Measurements from ENCODE around the gene SOST.

Gene SOST

DNA sequence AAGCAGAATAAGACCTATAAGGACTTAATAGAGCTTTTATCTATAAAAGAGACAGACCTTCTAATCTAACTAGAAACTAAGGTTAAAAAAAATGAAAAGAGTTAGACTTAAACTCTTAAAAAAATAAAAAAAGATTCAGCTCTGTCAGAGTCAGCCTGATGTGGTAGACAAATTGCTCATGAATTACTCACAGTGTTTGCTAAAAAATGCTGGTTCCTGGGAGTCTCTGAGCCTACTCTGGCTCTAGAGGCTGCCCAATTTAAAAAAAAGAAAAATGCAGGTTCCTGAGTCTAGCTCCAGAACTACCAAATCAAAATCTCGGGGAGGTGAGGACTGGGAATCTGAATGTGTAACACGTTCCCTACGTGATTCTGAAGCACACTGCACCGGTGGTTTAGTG, 18.1 kb downstream of the SOST start:
- no peak for DNase-seq

DNA sequence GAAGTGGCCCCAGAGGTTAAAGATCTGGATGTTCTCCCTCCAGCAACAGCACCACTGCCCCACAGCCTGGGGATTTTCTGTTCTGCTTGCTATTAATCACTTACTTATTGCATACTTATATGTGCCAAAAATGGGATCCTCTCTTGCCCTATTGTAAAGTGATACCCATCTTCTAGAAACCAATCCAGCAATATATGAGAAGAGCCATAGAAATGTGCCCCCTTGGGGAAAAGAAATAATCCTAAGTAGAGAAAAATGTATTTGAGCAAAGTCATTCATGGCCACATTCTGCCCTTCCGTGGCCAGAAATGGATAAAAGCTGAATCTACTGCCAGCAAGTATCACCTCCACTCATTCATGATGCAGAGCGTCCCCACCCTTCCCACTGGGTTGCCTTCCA, 20.9 kb downstream of the SOST start:
- DNase-seq, result no peak

DNA sequence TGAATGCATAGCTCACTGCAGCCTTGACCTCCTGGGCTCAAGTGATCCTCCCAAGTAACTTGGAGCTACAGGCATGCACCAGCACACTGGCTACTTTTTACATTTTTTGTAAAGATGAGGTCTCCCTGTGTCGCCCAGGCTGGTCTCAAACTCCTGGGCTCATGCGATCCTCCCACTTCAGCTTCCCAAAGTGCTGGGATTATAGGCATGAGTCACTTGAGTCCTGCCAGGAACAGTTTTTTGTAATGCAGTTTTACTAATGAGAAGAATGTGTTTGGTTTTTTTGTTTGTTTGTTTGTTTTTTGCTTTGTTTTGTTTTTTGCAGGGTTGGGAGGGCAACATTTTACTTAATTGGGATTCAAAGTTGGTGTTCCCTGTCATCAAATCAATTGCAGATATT, 22.2 kb downstream of the SOST start:
- no peak for DNase-seq

DNA sequence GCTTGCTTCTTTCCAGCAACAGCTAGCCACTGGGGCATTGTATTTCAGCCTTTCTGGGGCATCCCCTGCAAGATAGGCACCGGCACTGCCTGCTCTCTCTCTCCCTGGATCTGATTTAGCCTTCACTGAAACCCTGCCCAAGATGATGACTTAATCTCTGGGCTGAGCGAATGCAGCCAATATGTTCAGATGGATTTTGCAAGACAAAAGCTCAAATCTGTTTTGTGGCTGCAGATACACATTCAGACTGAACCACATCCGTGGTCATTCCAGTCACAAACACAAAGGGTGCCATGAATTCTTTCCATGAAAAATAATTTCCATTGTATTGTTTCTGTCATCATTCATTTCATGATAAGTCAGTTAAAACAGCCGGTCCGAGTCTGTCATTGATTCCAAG, 24.2 kb downstream of the SOST start:
- no peak for DNase-seq

DNA sequence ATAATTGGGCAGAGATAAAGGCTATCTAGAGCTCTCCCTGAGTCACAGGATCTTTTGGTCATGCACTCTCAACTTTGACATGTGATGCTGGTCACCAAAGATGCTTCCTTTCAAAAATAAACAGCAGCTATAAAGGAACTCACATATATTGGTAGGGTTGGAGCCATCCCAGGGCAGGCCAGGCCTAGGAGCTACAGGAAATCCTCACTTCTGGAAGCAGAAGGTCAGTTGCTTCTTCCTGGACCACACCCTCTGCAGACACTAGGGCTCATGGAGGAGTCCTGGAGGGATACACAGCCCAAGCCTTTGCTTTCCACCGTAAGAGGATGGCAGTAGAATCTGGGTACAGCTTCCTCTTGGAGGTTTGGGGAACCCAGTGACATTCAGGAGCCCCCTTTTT, 24.6 kb downstream of the SOST start:
- DNase-seq, result no peak

DNA sequence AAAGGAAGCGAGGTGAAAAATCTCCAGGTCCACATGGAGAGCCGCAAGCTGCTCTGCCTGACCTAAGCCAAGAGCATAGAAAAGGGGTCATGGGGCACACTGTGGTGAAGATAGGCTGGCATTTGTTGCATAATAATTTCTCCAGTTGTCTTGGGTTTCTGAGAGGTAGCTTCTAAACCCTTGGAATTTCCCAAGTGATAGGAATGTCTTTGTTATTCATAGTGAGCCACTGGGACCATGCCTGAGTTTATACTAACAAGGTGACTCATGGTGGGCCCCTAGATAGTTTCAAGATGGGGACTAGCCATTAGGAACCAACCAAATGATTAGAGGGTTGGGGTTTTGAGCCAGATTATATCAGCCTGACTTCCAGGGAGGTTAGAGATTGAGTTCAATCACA, 25.6 kb downstream of the SOST start:
- DNase-seq, result no peak

DNA sequence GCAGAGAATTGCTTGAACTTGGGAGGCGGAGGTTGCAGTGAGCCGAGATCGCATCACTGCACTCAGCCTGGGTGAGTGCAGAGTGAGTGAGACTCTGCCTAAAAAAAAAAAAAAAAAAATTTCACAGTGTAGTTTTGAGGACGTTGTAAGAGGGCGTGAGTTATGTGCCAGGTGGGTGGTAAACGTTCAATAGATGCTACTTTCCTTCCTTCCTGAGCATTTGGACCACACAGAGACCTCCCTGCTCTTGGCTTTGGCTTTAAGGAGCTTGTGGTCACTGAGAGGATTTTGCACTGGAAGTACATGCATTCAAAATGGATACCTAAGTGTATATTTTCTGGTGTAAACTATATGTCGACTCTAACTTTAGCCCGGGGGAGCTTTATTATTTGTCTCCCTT, 30.5 kb downstream of the SOST start:
- DNase-seq, result no peak

DNA sequence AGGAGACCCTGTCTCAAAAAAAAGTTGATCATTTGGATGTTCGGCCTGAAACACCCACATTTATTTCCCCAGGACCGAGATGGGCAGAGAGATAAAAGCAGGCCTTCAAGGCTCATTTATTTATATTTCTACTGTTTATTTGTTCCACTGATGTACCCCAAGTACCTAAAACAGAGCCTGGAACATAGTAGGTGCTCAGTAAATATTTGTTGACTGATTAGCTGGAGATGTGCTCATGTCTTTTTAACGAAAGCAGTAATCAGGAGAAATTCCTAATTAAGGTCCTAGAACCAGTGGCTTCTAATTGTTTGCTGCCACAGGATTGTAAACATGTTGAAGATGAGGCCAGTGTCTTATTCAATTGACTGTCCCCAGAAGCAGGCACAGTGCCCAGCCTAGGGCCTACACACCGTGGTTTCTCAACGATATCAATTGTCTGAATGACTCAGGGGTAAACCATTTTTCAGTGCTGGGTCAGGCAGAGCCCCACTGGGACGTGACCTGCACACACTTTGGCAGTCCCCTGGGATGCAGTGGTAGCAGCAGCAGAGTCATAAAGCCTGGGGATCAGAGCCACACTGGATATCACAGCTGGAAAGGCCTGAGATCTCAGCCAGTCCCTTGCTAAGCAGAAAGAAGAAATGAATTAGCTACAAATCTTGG, 34.8 kb downstream of the SOST start:
- DNase-seq, result no peak

DNA sequence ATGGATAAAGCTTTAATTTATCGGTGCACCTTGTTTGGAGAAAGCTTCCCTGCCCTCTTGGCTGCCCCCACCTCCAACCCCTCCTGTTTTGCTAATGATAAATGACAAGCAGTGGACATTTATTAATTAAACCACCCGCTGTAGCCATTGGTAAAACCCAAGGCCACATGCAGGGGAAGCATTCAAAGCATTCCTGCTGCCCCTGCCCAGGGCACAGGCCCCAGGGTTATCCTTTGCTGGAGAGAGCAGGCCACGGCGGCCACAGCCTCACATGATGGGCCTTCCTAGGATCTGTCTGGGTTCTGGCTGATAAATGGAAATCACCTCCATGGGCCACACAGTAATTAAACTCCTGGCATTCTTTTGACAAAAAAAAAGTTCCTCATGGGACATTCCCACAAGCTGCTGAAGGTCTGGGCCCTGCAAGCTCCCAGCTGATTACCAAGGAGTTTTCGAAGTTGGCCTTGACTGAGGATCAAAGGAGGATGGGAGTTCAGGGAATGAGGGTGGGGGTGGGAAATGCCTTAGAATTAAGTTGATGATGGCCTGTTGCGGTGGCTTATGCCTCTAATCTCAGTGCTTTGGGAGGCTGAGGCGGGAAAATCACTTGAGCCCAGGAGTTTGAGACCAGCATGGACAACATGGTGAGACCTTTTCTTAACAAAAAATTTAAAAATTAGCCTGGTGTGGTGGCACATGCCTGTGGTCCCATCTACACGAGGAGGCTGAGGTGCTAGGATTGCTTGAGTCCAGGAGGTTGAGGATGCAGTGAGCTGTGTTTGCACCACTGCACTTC, 35.5 kb downstream of the SOST start:
- DNase-seq, result no peak

DNA sequence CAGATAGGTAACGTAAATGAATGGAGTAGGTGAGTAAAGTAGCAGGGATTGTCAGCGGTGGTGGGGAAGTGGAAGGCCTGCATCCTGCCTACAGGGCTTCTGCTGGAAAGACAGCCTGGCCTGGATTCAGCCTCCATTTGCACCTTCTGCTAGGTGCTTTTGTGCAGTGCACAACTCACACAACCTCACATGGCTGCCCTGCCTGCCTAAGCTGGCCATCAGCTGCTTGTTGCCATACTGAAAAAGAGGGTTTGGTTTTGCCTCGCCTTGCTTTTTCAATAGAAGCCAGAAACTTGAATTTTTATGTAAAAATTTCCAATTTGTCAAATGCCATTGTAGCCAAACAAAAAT, 36.3 kb downstream of the SOST start:
- DNase-seq, result no peak

DNA sequence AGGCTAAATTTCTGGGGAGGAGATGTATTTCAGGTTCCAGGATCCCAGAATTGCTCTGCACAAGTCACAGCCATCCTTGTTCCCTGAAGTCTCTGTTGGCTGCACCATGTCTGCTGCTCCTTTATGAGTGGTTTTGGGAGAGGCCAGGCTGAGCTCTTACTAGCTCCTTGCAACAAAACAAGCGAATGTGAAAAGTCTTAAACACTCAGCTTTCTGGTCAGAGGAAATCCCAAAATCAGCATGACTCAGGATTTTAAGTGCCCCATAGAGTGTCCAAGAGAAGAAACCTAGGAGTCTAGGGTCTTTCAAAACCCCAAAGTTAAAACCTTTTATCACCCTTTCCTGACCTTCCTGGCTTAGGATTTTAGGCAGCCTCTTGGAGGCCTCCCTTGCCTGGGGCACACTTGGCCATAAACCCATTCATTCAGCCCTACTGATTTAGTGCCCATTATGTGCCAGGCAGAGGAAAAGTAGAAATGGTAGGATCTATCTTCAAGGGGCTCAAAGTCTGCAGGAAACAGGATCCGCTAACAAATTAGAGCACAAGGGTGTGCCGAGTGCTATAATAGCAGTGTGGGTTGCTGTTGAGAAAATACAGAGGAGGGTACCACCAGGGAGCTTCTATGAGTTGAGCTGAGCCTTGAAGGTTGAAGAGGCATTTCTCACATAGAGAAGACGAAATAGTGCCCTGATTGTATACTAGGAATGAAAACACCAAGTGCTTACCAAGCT, 36.9 kb downstream of the SOST start:
- DNase-seq, result no peak

DNA sequence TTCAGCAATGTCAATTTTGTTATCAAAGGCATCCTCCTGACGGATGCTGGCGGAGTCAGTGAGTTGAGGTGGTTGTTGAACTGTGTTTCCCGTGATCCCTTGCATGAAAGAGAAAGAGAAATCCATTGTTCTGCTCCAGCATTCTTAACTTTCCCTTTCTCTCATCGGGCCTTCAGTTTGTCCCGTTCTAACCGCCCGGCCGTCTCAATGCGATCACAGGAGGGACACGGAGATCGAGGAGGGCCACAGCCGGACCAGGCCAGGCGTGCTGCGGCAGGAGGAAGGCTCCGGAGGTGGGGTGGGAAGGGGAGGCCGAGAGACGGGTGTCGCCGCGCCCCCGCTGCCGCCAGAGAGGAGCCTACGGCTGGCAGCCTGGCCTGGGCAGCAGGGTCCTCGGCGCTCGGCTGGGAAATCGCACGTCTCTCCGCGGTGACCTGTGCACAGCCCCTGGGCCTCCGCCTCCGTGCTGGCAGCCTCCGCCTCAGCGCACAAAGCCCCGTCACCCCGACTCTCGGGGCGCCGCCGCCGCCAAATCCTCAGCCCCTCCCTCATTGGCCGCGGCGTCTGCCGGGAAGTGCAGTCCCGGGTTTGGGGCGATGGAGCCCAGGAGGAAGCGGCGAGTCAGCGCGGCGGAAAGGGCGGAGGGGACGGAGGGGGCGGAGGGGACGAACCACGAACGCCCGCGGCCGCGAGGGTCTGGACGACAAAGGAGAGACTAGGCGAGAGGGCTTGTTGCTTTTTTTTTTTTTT, 38.1 kb downstream of the SOST start:
- peak; percentile 45 for DNase-seq

DNA sequence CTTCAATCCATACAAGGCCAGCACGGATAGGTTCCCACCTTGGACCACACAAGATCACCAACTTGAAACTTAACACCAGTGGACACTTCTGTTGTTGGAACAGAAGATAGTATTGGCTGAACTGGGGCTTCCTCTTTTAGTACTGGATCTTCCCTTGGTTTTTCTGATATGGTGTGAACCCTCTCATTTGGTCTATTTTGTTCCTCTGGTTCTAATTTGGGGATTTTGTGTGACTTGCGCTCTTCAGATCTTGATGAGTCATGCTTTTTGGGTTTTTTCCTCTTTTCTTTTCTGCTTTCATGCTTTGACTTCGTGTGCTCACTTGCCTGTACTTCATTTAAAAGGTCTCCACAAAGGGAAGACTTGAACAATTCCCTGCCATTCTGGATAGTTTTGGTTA, 39.0 kb downstream of the SOST start:
- no peak for DNase-seq

DNA sequence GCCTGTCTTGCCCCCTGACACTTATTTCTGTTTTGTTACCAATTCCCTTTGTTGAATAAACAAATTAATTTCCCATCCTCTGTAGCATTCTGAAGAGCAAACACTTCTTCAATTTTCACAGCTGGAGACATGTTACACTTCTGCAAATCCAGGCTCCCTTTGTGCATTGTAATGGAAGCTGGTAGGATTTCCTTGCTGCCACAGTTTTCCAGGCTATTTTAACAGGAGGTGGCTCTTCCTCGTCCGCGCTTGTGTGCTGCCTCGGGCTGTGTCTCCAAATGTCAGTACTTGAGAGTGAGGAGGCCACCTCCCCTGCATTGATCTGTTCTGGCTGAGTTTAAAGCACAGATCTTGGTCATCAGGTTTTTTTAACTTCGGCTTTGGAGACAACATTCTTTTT, 40.0 kb downstream of the SOST start:
- DNase-seq, result no peak

DNA sequence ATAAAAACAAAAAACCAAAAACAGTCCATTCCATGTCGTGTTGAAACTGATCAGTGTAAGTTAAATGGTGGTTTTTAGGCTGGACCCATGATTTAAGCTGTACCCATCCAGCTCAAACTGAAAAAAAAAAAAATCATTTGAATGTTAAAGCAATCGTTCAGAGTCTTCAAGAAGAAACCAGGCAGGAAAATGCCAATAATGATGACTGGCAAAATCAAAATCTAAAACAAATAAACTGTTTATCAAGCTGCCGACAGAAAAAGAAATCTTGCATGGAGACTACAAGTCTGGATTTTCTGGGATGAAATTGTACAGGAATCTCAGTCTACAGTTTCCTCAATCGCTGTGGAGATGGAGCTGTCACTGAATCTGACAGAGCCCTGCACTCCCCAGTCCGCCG, 40.7 kb downstream of the SOST start:
- no peak for DNase-seq

DNA sequence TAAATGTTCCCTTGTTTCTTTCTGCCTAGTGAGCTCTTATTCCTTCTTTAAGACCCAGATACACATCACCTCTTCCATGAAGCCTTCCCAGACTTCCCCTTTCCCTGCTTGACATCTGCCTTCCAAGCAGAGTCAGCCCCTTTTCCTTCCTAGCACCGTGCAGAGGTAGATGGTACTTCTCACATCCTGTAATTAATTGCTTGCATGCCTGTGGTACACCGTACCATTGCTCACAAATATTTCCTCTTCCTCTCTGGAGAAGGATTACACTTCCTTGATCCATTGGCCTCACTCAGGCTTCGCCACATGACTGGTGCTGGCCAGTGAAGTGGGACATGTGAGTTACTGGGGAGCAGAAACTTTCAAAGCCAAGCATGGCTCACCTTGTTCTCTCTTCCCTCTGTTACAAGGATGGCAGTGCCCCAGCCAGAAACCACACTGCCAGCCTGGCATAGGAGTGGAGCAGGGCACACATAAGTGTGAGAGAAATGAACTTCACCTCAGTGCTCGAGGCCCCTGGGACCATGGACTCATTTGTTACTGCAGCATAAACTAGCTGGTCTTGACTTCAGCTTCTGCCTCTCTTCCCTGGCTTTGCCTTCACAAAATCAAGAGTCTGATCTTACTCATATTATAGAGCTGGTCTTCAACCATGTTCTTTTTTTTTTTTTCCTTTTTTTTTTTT, 44.0 kb downstream of the SOST start:
- DNase-seq, result no peak

DNA sequence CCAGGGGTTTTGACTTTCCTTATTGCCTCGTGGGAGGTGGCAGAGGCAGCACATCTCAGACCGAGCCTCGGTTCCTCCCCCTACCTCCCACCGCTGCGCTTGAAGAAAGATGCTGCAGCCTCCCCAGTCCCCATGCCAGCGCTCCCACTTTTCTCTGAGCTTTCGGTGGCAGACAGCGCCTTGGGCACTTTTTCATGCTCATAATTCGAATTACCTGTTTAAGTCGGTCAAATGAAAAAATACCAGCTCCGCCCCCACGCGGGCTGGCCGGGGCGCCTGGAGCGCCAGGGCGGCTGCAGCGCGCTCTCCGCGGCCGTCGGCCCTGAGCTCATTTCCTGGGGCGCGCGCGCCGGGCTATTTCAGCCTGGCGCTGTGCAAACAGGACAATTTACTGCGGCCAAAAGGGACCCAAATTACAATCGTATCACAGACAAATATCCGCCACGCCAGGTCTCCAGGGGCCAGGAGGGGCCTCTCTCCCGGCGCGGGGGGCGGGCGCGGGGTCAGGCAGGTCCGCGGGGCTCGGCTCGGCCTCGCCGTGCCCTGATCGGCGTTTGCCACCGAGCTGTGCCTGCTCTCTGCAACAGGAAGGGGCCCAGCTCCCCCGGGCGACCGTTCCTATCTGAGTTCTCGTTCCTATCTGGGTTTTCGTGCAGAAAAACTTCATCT, 45.0 kb downstream of the SOST start:
- DNase-seq, result peak; percentile 22

DNA sequence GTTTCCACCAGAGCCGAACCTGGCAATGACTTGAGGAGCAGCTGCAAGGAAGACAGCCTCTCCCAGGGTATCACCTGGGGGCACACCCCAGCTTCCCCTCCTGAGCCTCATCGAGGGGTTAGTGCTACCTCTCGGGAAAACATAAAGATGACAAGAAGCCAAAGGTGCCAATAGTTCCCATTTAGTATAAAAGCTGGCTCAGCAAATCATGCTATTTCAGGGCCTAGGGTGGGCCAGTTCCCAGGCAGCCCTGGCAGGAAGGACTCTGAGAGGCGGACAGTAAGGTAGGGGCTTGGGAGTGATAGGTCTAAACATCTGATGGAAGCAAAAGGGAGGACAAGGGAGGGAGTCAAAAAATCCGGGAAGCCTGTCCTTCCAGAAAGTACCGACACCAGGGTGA, 46.2 kb downstream of the SOST start:
- DNase-seq, result no peak

DNA sequence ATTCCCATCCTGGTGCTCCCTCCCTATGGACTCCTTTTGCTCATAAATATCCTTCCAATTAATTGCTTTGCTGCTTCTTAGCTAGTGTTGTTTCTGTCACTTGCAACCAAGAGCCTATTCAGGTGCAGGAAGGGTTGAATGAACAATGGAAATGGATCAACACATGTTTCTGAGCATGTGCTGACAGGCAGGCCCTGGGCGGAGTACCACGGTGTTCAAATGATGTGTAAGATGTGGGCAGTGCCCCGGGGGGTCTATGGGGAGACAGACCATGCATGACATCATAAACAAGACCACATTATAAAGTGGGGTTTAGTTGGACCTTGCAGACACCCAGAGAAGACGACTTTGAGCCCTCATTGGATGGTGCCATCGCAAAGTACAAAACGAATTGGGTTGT, 48.5 kb downstream of the SOST start:
- DNase-seq, result no peak

DNA sequence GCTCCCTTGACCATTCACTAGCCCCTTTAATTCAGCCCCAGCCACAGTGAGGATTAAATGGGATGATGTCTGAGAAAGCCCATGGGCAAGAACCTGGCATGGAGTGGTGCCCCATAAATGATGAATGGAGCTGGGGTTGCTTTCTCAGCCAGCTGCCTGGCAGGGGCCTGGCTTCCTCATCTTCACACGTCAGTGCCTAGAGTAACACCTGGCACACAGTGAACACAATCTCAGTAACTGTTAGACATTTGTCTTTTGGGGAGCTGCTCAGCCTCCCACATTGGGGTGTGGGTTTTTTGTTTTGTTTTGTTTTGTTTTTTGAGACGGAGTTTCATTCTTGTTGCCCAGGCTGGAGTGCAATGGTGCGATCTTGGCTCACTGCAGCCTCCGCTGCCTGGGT, 49.4 kb downstream of the SOST start:
- DNase-seq, result no peak

DNA sequence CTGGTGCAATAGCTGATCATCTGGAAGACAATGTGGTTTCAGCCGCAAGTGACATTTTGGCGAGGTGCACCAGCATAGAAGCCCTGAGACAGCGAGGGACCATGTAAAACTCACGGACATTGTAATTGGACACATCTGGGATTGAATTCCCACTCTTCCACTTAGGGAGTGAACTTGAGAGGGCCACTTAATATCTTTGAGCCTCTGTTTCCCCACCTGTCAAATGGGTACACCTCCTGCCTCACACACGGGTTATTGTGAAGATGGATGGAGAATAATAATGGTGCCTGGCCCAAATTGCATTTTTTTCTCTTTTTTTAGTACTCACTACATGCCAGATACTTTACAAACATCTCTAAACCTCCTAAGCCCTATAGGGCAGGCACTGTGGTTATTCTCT, 51.4 kb downstream of the SOST start:
- no peak for DNase-seq

DNA sequence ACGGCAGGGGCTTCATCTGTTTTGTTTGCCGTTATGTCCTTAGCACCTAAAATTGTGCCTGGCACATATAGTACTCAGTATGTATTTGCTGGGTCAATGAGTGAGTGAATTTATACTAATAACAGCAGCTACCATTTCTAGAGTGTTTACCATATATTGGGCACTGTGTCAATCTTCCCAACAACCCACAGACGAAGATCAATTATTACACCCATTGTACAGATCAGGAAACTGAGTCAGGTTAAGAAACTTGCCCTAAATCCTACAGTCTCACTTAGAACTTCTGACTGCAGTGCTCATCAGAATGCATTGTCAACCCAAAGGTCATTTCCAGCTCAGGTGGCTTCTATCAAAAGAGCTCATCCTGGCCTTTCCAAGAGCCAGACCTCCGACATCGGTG, 52.4 kb downstream of the SOST start:
- DNase-seq, result no peak
